Lower lobe of right lung (tissue), 2 donors: ENCODE measurements around the gene KCNK2. TPM values are rescaled to one million over a fixed set of nuclear protein-coding genes. Genes with fewer than 3 reads are reported as not detected.

Experiments
- ATAC-seq, 2 donors: fragments of 200-7000 bp; cut with Tn5 transposase; one replicate each; pipeline ENCODE4 v1.9.1; 2020 to 2022; ENCODE audit warnings: mild to moderate bottlenecking in 2 of 2, moderate library complexity in 2 of 2
- DNase-seq: peaks from one replicate; pipeline ENCODE4 v3.0.0-alpha.2; 2020
- H3K27ac ChIP-seq: fragments of 200-600 bp; one replicate; pipeline ENCODE4 v1.8.0; 2022
- H3K27me3 ChIP-seq: fragments of 200-600 bp; one replicate; pipeline ENCODE4 v1.8.0; 2022; ENCODE audit warnings: low read depth
- H3K36me3 ChIP-seq: fragments of 200-600 bp; one replicate; pipeline ENCODE4 v1.8.0; 2022; ENCODE audit warnings: mild to moderate bottlenecking
- H3K4me1 ChIP-seq: fragments of 200-600 bp; one replicate; pipeline ENCODE4 v1.8.0; 2022
- H3K4me3 ChIP-seq: fragments of 200-600 bp; one replicate; pipeline ENCODE4 v1.8.0; 2022; ENCODE audit warnings: mild to moderate bottlenecking
- H3K9me3 ChIP-seq: fragments of 200-600 bp; one replicate; pipeline ENCODE4 v1.8.0; 2022
- intact Hi-C: fragments of 100-400 bp; cut with DNase I; formaldehyde crosslinking; loops from one replicate; pipeline ENCODE4 v1.11.0; 2022
- total RNA-seq: library from RNA; stranded (reverse); fragmentation: NEBNext Ultra II Directional; extraction: Animal tissue kit (Norgen Biotek cat#: 25700); gene quantifications from one replicate; pipeline ENCODE4 v1.2.1, GENCODE V29; 2021
- TF ChIP-seq, protein P1 (sequence below): fragments of 200-600 bp; IDR thresholded peaks from one replicate; pipeline ENCODE4 v1.8.0; 2022; ENCODE audit warnings: antibody characterized with exemption, mild to moderate bottlenecking
- donor health status: DM: no; HTN: yes; CAD: no; lungs with severe emphysema.

KCNK2 gene
- total RNA-seq, 1 donor from 2014 or later, result not detected

DNA sequence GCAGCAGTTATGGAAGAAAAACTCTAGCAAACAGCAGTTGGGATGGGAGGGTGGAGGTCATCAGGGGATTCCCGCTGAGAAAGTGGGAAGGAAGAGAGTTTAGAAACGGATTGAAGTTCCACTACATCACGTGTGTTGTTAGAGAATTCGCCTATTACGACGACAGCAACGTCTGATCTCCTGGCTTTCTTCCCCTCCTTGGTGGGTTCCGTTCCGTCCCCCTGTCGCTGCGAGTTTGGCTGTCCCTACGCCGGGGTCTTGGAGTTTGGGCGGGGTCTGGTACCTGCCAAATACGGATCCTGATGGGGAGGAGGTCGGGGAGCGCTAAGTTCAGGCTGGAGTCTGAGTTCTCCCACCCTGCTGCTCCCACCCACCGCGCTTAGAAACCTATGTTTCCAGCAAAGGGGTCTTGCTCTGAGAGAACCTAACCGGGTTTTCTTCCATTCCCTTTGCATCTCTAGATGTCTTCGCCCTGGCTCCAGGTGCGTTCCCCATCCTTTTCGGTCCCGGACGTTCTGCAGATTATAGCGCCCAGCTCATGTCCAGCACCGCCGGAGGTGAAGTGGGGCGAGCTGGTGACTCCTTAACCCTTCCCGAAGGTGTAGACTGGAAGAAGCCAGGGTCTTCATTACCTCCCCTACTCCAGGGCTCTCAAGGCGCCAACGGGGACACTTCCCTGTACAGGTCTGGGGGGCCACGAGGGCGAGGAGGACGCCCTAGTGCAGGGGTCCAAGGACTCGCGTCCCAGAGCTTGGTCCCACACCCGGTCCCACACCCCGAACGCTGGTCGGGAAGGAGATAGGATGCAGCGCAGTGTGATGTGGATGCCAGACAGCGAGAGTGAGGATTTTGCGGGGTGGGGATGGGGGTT lies 641 bp upstream of the KCNK2 start:
- no peak overlapping the region for H3K4me3 ChIP-seq
- H3K27me3 ChIP-seq, result peaks cover 38% of the 10 kb centered on the region
- peaks cover 5% of the 10 kb centered on the region for H3K4me1 ChIP-seq
- no peaks in the 10 kb centered on the region for H3K9me3 ChIP-seq
- ATAC-seq (peak; percentile 14 to 46), DNase-seq (no peak)
- intact Hi-C loops, result no loop called here
- no peak overlapping the region for H3K27ac ChIP-seq
- TF ChIP-seq, protein P1, sequence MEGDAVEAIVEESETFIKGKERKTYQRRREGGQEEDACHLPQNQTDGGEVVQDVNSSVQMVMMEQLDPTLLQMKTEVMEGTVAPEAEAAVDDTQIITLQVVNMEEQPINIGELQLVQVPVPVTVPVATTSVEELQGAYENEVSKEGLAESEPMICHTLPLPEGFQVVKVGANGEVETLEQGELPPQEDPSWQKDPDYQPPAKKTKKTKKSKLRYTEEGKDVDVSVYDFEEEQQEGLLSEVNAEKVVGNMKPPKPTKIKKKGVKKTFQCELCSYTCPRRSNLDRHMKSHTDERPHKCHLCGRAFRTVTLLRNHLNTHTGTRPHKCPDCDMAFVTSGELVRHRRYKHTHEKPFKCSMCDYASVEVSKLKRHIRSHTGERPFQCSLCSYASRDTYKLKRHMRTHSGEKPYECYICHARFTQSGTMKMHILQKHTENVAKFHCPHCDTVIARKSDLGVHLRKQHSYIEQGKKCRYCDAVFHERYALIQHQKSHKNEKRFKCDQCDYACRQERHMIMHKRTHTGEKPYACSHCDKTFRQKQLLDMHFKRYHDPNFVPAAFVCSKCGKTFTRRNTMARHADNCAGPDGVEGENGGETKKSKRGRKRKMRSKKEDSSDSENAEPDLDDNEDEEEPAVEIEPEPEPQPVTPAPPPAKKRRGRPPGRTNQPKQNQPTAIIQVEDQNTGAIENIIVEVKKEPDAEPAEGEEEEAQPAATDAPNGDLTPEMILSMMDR, result no peak
- no peaks in the 10 kb centered on the region for H3K36me3 ChIP-seq

DNA sequence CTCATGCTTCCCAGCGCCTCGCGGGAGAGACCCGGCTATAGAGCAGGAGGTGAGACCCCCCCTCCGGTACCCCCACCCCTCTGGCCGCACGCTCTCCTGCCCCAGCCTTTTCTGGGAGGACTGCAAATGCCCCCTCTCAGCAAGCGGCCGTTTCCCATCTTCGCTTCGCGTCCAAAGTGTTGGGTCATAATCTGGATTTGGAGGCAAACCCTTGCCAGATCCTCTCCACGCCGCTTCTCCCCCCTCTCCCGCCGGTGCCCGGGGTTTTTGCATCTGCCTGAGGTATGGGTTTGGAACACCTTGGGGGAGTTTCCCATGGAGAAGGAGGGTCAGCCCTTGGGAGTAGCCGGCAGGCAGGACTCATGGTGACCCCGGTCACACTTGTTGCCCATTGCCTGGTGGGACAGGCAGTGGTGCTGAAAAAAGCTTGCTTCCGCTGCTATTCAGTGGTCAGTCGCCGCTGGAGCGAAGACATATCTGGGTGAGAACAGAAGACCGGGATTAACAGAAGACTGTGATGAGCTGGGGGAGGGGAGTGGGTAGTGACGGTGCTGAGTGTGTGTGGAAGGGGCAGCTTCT lies 935 bp downstream of the KCNK2 start:
- no peak for ATAC-seq
- Histone ChIP-seq H3K36me3 (no peaks in the 10 kb centered on the region), H3K27ac (no peak overlapping the region), H3K4me3 (peak overlapping the region; percentile 37), H3K4me1 (peaks cover 5% of the 10 kb centered on the region), H3K27me3 (peaks cover 38% of the 10 kb centered on the region), H3K9me3 (no peaks in the 10 kb centered on the region)
- intact Hi-C loops, result no loop called here
- TF ChIP-seq, protein P1, result no peak
- no peak for DNase-seq

DNA sequence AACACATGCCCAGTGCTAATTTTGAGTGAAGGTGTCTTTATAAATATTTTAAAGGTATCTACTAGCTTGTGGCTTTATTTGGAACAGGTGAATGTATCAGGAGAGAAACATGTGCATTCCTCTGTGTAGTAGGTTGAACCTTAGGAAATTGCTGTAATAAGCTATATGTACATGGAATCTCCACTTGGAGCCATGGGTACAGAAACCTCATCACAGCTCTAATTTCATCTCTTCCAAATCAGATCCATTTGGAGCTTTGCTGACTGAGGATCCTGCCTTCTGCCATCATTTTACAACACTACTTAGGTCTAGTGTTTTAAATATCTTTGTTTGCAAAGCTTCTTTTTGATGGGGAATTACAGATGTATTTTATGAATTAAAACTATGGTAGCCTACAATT lies 2.1 kb downstream of the KCNK2 start:
- ATAC-seq, result no peak
- intact Hi-C loops, result no loop called here
- no peak overlapping the region for H3K27ac ChIP-seq
- peaks cover 38% of the 10 kb centered on the region for H3K27me3 ChIP-seq
- H3K9me3 ChIP-seq, result no peaks in the 10 kb centered on the region
- H3K4me1 ChIP-seq, result peaks cover 5% of the 10 kb centered on the region
- TF ChIP-seq, protein P1, result no peak
- no peak for DNase-seq
- no peak overlapping the region for H3K4me3 ChIP-seq
- H3K36me3 ChIP-seq, result no peaks in the 10 kb centered on the region

DNA sequence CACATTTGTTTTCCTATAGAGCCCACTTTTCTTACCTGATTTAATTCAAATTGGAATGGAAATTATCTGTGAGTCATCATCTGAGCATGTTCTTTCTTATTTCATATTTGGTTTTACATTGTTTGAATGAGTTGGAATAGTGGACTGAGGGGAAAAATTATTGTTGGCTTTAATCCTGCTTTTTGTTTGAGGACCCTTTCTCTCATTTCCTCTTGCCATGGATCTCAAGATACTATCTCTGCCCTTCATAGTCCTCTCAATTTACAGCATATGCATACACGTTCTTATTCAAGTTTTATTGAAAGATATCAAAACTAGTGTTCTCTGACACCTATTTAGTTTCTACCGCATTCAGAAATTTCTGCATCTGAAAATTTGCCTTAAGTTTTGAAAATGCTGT lies 5.1 kb downstream of the KCNK2 start:
- ATAC-seq (no peak), DNase-seq (no peak)
- Histone ChIP-seq H3K36me3 (no peaks in the 10 kb centered on the region), H3K27ac (no peak overlapping the region), H3K27me3 (peaks cover 20% of the 10 kb centered on the region), H3K4me3 (no peak overlapping the region), H3K9me3 (no peaks in the 10 kb centered on the region), H3K4me1 (peaks cover 5% of the 10 kb centered on the region)
- TF ChIP-seq, protein P1, result no peak
- intact Hi-C loops, result no loop called here

DNA sequence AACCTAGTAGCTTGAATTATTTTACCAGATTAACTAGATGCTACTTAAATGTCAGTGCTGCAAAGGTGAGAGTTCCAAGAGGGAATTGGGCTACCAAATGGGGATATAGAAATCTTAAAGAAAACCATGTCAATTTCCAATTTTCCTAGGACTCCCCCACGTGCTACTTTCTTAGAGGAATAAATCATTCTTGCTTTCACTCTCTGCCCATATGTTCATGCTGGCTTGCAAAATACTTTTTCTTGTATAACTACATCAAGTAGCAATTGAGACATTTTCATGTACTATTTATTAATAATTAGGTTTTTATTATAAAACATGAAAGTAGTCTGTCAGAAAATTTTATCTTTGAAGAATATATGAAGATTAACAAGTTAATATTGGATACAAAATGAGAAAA lies 11.8 kb downstream of the KCNK2 start:
- no peak for DNase-seq
- ATAC-seq, result no peak
- no peak overlapping the region for H3K27ac ChIP-seq
- no peaks in the 10 kb centered on the region for H3K36me3 ChIP-seq
- H3K27me3 ChIP-seq, result no peaks in the 10 kb centered on the region
- intact Hi-C loops, result no loop called here
- H3K9me3 ChIP-seq, result no peaks in the 10 kb centered on the region
- no peak overlapping the region for H3K4me3 ChIP-seq
- H3K4me1 ChIP-seq, result no peaks in the 10 kb centered on the region
- TF ChIP-seq, protein P1, result no peak
